Colonic mucosa (tissue), 4 donors: Measurements from ENCODE around the gene ABCB4. TPM values are rescaled to one million over a fixed set of nuclear protein-coding genes. Genes with fewer than 3 reads are reported as not detected.

ENCODE experiments used
- DNase-seq: peaks from one replicate; pipeline ENCODE4 v3.0.0-alpha.2; 2020
- H3K27ac ChIP-seq: fragments of 200-600 bp; one replicate; pipeline ENCODE4 v1.8.0; 2021
- H3K27me3 ChIP-seq: fragments of 200-600 bp; one replicate; pipeline ENCODE4 v1.8.0; 2021
- H3K36me3 ChIP-seq: fragments of 200-600 bp; one replicate; pipeline ENCODE4 v1.8.0; 2021
- H3K4me1 ChIP-seq: fragments of 200-600 bp; one replicate; pipeline ENCODE4 v1.8.0; 2021; ENCODE audit warnings: mild to moderate bottlenecking
- H3K4me3 ChIP-seq: fragments of 200-600 bp; one replicate; pipeline ENCODE4 v1.8.0; 2021
- H3K9ac ChIP-seq, 2 donors: one replicate each; pipeline ENCODE4 v1.7.0; 2013; ENCODE audit warnings: control low read depth in 2 of 2, low read depth in 2 of 2, low read length in 2 of 2
- H3K9me3 ChIP-seq: fragments of 200-600 bp; one replicate; pipeline ENCODE4 v1.8.0; 2021
- intact Hi-C: fragments of 100-400 bp; cut with DNase I; formaldehyde crosslinking; loops from one replicate; pipeline ENCODE4 v1.14.1; 2022
- total RNA-seq, 2 donors: library from RNA; stranded (reverse); fragmentation: NEBNext Ultra II Directional in 1 of 2; extraction: Animal tissue kit (Norgen Biotek cat#: 25700) in 1 of 2; gene quantifications; one replicate each; pipeline ENCODE4 v1.2.1, GENCODE V29; 2021
- TF ChIP-seq, protein P1 (sequence below): fragments of 200-600 bp; IDR thresholded peaks from one replicate; pipeline ENCODE4 v1.8.0; 2022; ENCODE audit warnings: antibody characterized with exemption, mild to moderate bottlenecking
- donor health status: healthy.
- donor health status: DM: no; HTN: no; CAD: no.
- donor health status: DM: no; HTN: no; CAD: no.

Gene ABCB4
- total RNA-seq, 2 donors from 2014 or later: 0.30 to 0.35 TPM

- Histone ChIP-seq H3K9me3 (no peaks in the 10 kb centered on the region), H3K9ac (no peak overlapping the region), H3K36me3 (no peaks in the 10 kb centered on the region), H3K4me3 (no peak overlapping the region), H3K27ac (no peak overlapping the region), H3K27me3 (no peaks in the 10 kb centered on the region), H3K4me1 (no peaks in the 10 kb centered on the region)
- TF ChIP-seq, protein P1, sequence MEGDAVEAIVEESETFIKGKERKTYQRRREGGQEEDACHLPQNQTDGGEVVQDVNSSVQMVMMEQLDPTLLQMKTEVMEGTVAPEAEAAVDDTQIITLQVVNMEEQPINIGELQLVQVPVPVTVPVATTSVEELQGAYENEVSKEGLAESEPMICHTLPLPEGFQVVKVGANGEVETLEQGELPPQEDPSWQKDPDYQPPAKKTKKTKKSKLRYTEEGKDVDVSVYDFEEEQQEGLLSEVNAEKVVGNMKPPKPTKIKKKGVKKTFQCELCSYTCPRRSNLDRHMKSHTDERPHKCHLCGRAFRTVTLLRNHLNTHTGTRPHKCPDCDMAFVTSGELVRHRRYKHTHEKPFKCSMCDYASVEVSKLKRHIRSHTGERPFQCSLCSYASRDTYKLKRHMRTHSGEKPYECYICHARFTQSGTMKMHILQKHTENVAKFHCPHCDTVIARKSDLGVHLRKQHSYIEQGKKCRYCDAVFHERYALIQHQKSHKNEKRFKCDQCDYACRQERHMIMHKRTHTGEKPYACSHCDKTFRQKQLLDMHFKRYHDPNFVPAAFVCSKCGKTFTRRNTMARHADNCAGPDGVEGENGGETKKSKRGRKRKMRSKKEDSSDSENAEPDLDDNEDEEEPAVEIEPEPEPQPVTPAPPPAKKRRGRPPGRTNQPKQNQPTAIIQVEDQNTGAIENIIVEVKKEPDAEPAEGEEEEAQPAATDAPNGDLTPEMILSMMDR: no peak
- DNase-seq: no peak
- intact Hi-C loops: loop anchor here (5.0 kb wide), 2 partner anchors 117 to 387 kb away; no protein-coding TSS in a partner anchor
Observed at GRCh38 chr7:87505557-87506245, 30.2 kb upstream of the ABCB4 start.

DNA sequence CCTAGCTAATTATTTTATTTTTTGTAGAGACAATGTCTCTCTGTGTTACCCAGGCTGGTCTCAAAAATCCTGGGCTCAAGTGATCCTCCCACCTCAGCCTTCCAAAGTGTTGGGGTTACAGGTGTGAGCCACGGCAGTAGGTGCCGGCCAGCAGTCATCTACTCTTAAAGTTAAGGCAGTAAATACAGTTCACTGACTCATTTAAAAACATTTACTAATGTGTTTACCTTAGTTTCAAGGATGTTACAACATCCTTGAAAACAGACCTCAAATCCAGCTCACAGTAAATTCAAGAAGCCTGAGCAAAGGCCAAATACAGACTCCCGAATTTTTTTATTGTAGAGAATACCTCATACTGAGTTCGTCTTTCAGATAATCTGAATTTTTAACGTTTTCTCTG, 29.6 kb upstream of the ABCB4 start:
- Histone ChIP-seq H3K9ac (no peak overlapping the region), H3K9me3 (no peaks in the 10 kb centered on the region), H3K27me3 (no peaks in the 10 kb centered on the region), H3K36me3 (no peaks in the 10 kb centered on the region), H3K4me3 (no peak overlapping the region), H3K4me1 (no peaks in the 10 kb centered on the region), H3K27ac (no peak overlapping the region)
- DNase-seq: no peak
- TF ChIP-seq, protein P1: no peak
- intact Hi-C loops: loop anchor here (5.0 kb wide), 2 partner anchors 117 to 387 kb away; no protein-coding TSS in a partner anchor

GRCh38 chr7:87499494-87499893, 24.0 kb upstream of the ABCB4 start:
- TF ChIP-seq, protein P1: no peak
- Histone ChIP-seq H3K27ac (no peak overlapping the region), H3K4me3 (no peak overlapping the region), H3K36me3 (no peaks in the 10 kb centered on the region), H3K4me1 (no peaks in the 10 kb centered on the region), H3K9ac (no peak overlapping the region), H3K9me3 (no peaks in the 10 kb centered on the region), H3K27me3 (no peaks in the 10 kb centered on the region)
- DNase-seq: no peak
- intact Hi-C loops: no loop called here

- no peak overlapping the region for H3K27ac ChIP-seq
- no peak overlapping the region for H3K4me3 ChIP-seq
- no peak overlapping the region for H3K9ac ChIP-seq
- H3K27me3 ChIP-seq: no peaks in the 10 kb centered on the region
- no peaks in the 10 kb centered on the region for H3K36me3 ChIP-seq
- intact Hi-C loops: no loop called here
- no peaks in the 10 kb centered on the region for H3K9me3 ChIP-seq
- H3K4me1 ChIP-seq: no peaks in the 10 kb centered on the region
- no peak for DNase-seq
- TF ChIP-seq, protein P1: no peak
Observed at GRCh38 chr7:87498893-87499292, 23.4 kb upstream of the ABCB4 start.

DNA sequence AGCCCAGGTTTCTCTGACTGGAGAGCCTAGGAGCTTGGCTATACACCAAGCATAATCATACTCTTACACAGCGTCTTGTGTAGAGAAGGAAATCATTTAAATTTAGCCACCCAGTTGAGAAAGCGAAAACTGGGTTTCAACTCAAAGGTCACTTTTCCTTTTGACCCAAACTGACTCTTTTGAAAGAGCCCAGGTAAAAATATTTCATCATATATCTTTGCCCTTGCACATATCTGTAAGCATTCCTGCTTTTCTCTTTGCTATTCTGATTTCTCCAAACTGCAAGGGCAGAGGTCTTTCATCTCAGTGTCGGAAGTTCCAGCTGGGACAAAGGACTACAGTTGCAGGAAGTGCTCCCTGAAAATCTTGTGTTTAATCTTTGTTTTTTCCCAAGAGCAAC, 22.0 kb upstream of the ABCB4 start:
- intact Hi-C loops: no loop called here
- H3K4me3 ChIP-seq: no peak overlapping the region
- H3K9ac ChIP-seq: no peak overlapping the region
- no peaks in the 10 kb centered on the region for H3K9me3 ChIP-seq
- DNase-seq: no peak
- TF ChIP-seq, protein P1: no peak
- H3K36me3 ChIP-seq: no peaks in the 10 kb centered on the region
- no peaks in the 10 kb centered on the region for H3K4me1 ChIP-seq
- no peak overlapping the region for H3K27ac ChIP-seq
- H3K27me3 ChIP-seq: no peaks in the 10 kb centered on the region
